HG03045 (cell line): Measurements from ENCODE around the gene S100A4.

Experiments
- ATAC-seq: cut with Tn5 transposase; IDR thresholded peaks from one replicate; pipeline ENCODE4 v1.9.1; 2021; ENCODE audit warnings: mild to moderate bottlenecking, moderate library complexity; ENCODE audit not compliant: unreplicated experiment

The S100A4 gene

GRCh38 chr1:153513023-153513422 is 32.6 kb downstream of the S100A4 start:
- no peak for ATAC-seq

- ATAC-seq = no peak
These were observed 34.6 kb downstream of the S100A4 start for GRCh38 chr1:153510984-153511410.

GRCh38 chr1:153509729-153510354 is 35.8 kb downstream of the S100A4 start:
- ATAC-seq = no peak

- ATAC-seq = no peak
These were observed 36.6 kb downstream of the S100A4 start for GRCh38 chr1:153509036-153509435.

- no peak for ATAC-seq
These were observed 37.6 kb downstream of the S100A4 start for GRCh38 chr1:153507926-153508583.

- no peak for ATAC-seq
These were observed 38.7 kb downstream of the S100A4 start for GRCh38 chr1:153506831-153507413.

GRCh38 chr1:153506386-153506785 is 39.2 kb downstream of the S100A4 start:
- ATAC-seq = no peak

- ATAC-seq = no peak
These were observed 40.0 kb downstream of the S100A4 start for GRCh38 chr1:153505576-153505975.

GRCh38 chr1:153503766-153504165 is 41.8 kb downstream of the S100A4 start:
- no peak for ATAC-seq

- no peak for ATAC-seq
These were observed 46.9 kb downstream of the S100A4 start for GRCh38 chr1:153498746-153499145.

GRCh38 chr1:153495536-153495935 is 50.1 kb downstream of the S100A4 start:
- ATAC-seq = no peak

- no peak for ATAC-seq
These were observed 50.5 kb downstream of the S100A4 start for GRCh38 chr1:153494976-153495535.
